Measurements from ENCODE around the gene FRMD4A.

DNA sequence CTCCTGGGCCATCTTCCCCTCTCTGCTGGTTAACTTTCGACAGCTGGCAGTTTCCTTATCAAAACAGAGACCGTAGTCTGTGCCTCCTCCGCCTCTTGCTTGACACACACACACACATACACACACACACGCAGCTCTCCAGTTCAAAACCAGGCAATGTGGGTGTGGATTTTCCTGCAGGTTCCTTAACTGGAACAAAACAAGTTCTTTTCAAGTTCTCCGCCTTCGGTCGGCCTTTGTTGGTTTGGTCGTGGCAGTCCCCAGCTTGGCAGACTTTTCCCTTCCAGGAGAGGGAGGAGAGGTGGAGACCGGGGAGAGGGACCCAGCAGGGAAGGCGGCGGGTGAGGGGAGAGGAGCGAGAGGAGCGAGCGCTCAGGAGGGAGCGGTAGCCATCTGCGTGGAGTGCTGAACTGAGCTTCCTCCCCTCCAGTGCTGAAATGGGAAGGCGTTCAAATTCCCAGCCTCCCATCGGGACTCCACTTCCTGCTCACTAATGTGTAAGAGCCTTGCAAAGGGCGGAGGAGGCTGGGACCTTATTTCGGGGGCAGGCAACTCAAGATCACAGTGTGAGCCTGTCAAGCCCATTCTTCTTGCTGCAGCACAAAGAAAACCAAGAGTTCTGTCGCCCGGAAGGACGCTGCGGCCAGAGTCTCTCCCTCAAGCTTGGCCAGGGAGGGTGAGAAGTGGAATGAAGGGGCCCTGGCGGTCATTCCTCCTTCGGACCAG is 623.4 kb downstream of the FRMD4A start:
- TF ChIP-seq, protein P1, sequence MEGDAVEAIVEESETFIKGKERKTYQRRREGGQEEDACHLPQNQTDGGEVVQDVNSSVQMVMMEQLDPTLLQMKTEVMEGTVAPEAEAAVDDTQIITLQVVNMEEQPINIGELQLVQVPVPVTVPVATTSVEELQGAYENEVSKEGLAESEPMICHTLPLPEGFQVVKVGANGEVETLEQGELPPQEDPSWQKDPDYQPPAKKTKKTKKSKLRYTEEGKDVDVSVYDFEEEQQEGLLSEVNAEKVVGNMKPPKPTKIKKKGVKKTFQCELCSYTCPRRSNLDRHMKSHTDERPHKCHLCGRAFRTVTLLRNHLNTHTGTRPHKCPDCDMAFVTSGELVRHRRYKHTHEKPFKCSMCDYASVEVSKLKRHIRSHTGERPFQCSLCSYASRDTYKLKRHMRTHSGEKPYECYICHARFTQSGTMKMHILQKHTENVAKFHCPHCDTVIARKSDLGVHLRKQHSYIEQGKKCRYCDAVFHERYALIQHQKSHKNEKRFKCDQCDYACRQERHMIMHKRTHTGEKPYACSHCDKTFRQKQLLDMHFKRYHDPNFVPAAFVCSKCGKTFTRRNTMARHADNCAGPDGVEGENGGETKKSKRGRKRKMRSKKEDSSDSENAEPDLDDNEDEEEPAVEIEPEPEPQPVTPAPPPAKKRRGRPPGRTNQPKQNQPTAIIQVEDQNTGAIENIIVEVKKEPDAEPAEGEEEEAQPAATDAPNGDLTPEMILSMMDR (IDR thresholded peaks at IDR 0.05) = peak in 1 of 4 experiments; percentile 22
- peak; percentile 43 for TF ChIP-seq POLR2AphosphoS5 (IDR thresholded peaks at IDR 0.05)
- no peak for TF ChIP-seq POLR2A (IDR thresholded peaks at IDR 0.05)
- no peak for TF ChIP-seq EP300 (IDR thresholded peaks at IDR 0.05)
